H9 (cell line): ENCODE results near the gene CACNA2D3. TPM values are rescaled to one million over a fixed set of nuclear protein-coding genes. Genes with fewer than 3 reads are reported as not detected.

ENCODE experiments used
- DNase-seq: peaks from one replicate; pipeline ENCODE4 v3.0.0-alpha.2; 2017
- H2AFZ ChIP-seq: one replicate; pipeline ENCODE4 v1.6.1; 2013; ENCODE audit warnings: mild to moderate bottlenecking, low read length, control low read depth, moderate library complexity
- H2AK5ac ChIP-seq: 2 replicates; pipeline ENCODE4 v1.6.1; 2013; ENCODE audit warnings: low read length, control low read depth, mixed read lengths; ENCODE audit not compliant: insufficient read length
- H2BK120ac ChIP-seq: one replicate; pipeline ENCODE4 v1.6.1; 2013; ENCODE audit warnings: low read depth, mild to moderate bottlenecking, low read length, control low read depth, inconsistent platforms; ENCODE audit not compliant: poor library complexity, severe bottlenecking
- H2BK12ac ChIP-seq: 2 replicates; pipeline ENCODE4 v1.6.1; 2013; ENCODE audit warnings: low read length, control low read depth, mixed read lengths, low read depth; ENCODE audit not compliant: insufficient read length
- H2BK15ac ChIP-seq: 2 replicates; pipeline ENCODE4 v1.6.1; 2013; ENCODE audit warnings: low read depth, low read length, control low read depth
- H2BK20ac ChIP-seq: one replicate; pipeline ENCODE4 v1.6.1; 2013; ENCODE audit warnings: low read depth, mild to moderate bottlenecking, low read length, control low read depth, inconsistent platforms; ENCODE audit not compliant: poor library complexity, severe bottlenecking
- H2BK5ac ChIP-seq: 2 replicates; pipeline ENCODE4 v1.6.1; 2013; ENCODE audit warnings: low read length, control low read depth, mixed read lengths; ENCODE audit not compliant: insufficient read length
- H3K14ac ChIP-seq: 2 replicates; pipeline ENCODE4 v1.6.1; 2013; ENCODE audit warnings: low read length, control low read depth; ENCODE audit not compliant: insufficient read depth
- H3K18ac ChIP-seq: 2 replicates; pipeline ENCODE4 v1.6.1; 2013; ENCODE audit warnings: low read depth, mild to moderate bottlenecking, mixed read lengths, low read length, control low read depth; ENCODE audit not compliant: insufficient read length
- H3K23ac ChIP-seq: 2 replicates; pipeline ENCODE4 v1.6.1; 2013; ENCODE audit warnings: low read length, control low read depth, mixed read lengths, low read depth; ENCODE audit not compliant: insufficient read length
- H3K23me2 ChIP-seq: 2 replicates; pipeline ENCODE4 v1.6.1; 2013; ENCODE audit warnings: low read depth, mild to moderate bottlenecking, mixed read lengths, low read length, control low read depth; ENCODE audit not compliant: insufficient read length, poor library complexity, severe bottlenecking
- H3K27ac ChIP-seq: 2 replicates; pipeline ENCODE4 v1.5.1; 2013; ENCODE audit warnings: low read length, control low read depth, mixed read lengths, low read depth; ENCODE audit not compliant: insufficient read length
- H3K27me3 ChIP-seq: 2 replicates; pipeline ENCODE4 v1.6.1; 2013; ENCODE audit warnings: low read length, control low read depth, inconsistent platforms; ENCODE audit not compliant: insufficient read depth
- H3K4ac ChIP-seq: 2 replicates; pipeline ENCODE4 v1.6.1; 2013; ENCODE audit warnings: low read depth, mild to moderate bottlenecking, control low read depth, inconsistent platforms, low read length, moderate library complexity
- H3K4me1 ChIP-seq: 2 replicates; pipeline ENCODE4 v1.6.1; 2013; ENCODE audit warnings: low read length, control low read depth, inconsistent platforms; ENCODE audit not compliant: insufficient read depth
- H3K4me2 ChIP-seq: 2 replicates; pipeline ENCODE4 v1.6.1; 2013; ENCODE audit warnings: low read length, control low read depth, mixed read lengths; ENCODE audit not compliant: insufficient read length, insufficient read depth
- H3K56ac ChIP-seq: 2 replicates; pipeline ENCODE4 v1.6.1; 2013; ENCODE audit warnings: low read depth, mild to moderate bottlenecking, mixed read lengths, low read length, control low read depth; ENCODE audit not compliant: insufficient read length
- H3K79me1 ChIP-seq: 2 replicates; pipeline ENCODE4 v1.6.1; 2013; ENCODE audit warnings: low read depth, mild to moderate bottlenecking, moderate library complexity, low read length, control low read depth, inconsistent platforms; ENCODE audit not compliant: insufficient read depth, poor library complexity, severe bottlenecking
- H3K79me2 ChIP-seq: 2 replicates; pipeline ENCODE4 v1.6.1; 2013; ENCODE audit warnings: low read length, control low read depth, inconsistent platforms; ENCODE audit not compliant: insufficient read depth
- H3K9ac ChIP-seq: 2 replicates; pipeline ENCODE4 v1.6.1; 2013; ENCODE audit warnings: low read length, control low read depth, mixed read lengths; ENCODE audit not compliant: insufficient read length; ENCODE audit errors: extremely low read depth
- H3K9me3 ChIP-seq: one replicate; pipeline ENCODE4 v1.6.1; 2013; ENCODE audit warnings: low read depth, low read length, inconsistent platforms; ENCODE audit not compliant: control insufficient read depth
- H3T11ph ChIP-seq: one replicate; pipeline ENCODE4 v1.6.1; 2013; ENCODE audit warnings: mild to moderate bottlenecking, low read length, control low read depth, inconsistent platforms
- H4K20me1 ChIP-seq: one replicate; pipeline ENCODE4 v1.6.1; 2013; ENCODE audit not compliant: control insufficient read depth, insufficient read length, insufficient read depth
- H4K5ac ChIP-seq: 2 replicates; pipeline ENCODE4 v1.6.1; 2013; ENCODE audit warnings: low read depth, mild to moderate bottlenecking, mixed read lengths, low read length, control low read depth; ENCODE audit not compliant: insufficient read length
- H4K8ac ChIP-seq: replicated peaks from 2 replicates; pipeline ENCODE4 v1.6.1; 2013; ENCODE audit warnings: low read length, control low read depth, mixed read lengths, low read depth; ENCODE audit not compliant: insufficient read length
- H4K91ac ChIP-seq: 2 replicates; pipeline ENCODE4 v1.6.1; 2013; ENCODE audit warnings: low read depth, mild to moderate bottlenecking, moderate library complexity, mixed read lengths, low read length, control low read depth; ENCODE audit not compliant: insufficient read length
- H3K27ac Mint-ChIP-seq, 3 experiments: 2 replicates in 2 of 3; 3 replicates in 1 of 3; pipeline ENCODE4 v1.8.0; 2020 to 2021; ENCODE audit warnings: mixed read lengths in 3 of 3, mild to moderate bottlenecking in 1 of 3, moderate library complexity in 1 of 3
- H3K27me3 Mint-ChIP-seq: 2 replicates; pipeline ENCODE4 v1.8.0; 2021; ENCODE audit warnings: low read depth, mild to moderate bottlenecking, moderate library complexity, mixed read lengths
- H3K36me3 Mint-ChIP-seq, 3 experiments: 2 replicates in 2 of 3; 3 replicates in 1 of 3; pipeline ENCODE4 v1.8.0; 2020 to 2021; ENCODE audit warnings: low read depth in 3 of 3, mixed read lengths in 3 of 3; ENCODE audit not compliant: insufficient read depth in 1 of 3
- H3K4me1 Mint-ChIP-seq, 2 experiments: 2 replicates each; pipeline ENCODE4 v1.8.0; 2020; ENCODE audit warnings: mixed read lengths in 2 of 2
- H3K4me3 Mint-ChIP-seq, 2 experiments: 2 replicates in 1 of 2; 3 replicates in 1 of 2; pipeline ENCODE4 v1.8.0; 2020 to 2021; ENCODE audit warnings: mild to moderate bottlenecking in 2 of 2, mixed read lengths in 2 of 2, moderate library complexity in 1 of 2
- H3K9me3 Mint-ChIP-seq, 2 experiments: 2 replicates in 1 of 2; 3 replicates in 1 of 2; pipeline ENCODE4 v1.8.0; 2020; ENCODE audit warnings: mild to moderate bottlenecking in 2 of 2, mixed read lengths in 2 of 2, moderate library complexity in 1 of 2
- CTCF ChIP-seq: fragments of 200-600 bp; sonication (generic); conservative IDR thresholded peaks from 3 replicates; pipeline ENCODE4 v1.8.0; 2021; ENCODE audit warnings: antibody characterized with exemption, mild to moderate bottlenecking
- WGBS: extraction: QIAGEN DNeasy Blood & Tissue Kit; methylation state at CpG from one replicate; pipeline ENCODE4 v1.1.7; 2013; ENCODE audit warnings: missing lambda C conversion rate, low lambda C conversion rate, mixed read lengths; ENCODE audit not compliant: insufficient read length; ENCODE audit errors: extremely low coverage; 5-methylcytosine and 5-hydroxymethylcytosine counted together
- total RNA-seq: library from RNA; stranded (reverse); gene quantifications from 2 replicates; pipeline ENCODE4 v1.2.1, GENCODE V29; 2021

The CACNA2D3 gene
- total RNA-seq, 1 experiment from 2014 or later, result 3.2 TPM

DNA sequence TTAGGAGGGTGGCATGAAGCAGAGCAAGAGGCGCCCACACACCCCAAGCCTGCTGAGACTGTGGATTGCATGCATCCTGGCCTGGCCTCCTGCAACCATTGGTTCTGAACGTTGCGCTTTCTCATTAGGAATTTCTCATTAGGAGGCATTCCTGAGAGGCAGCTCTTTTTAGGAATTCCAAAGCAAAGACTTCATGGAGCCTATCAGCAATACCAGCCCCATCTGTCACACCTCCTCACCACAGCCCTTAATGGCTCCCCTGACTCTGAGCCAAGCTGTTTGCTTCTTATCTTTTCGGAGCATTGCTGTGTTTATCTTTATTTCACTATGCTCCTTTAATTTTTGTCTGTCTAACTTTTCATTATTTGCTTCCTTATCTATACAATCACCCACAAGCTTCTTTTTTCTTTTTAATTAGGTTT, 226.9 kb downstream of the CACNA2D3 start:
- H3K27ac Mint-ChIP-seq, result peak overlapping the region in 1 of 3 experiments; percentile 65; a peak in 4 of 7 replicates
- H3K56ac ChIP-seq, result no peak overlapping the region
- no peak overlapping the region for H2BK12ac ChIP-seq
- no peak for DNase-seq
- no peak overlapping the region for H2BK20ac ChIP-seq
- H3K4ac ChIP-seq, result no peak overlapping the region
- no peaks in the 10 kb centered on the region for H3K36me3 Mint-ChIP-seq
- no peak overlapping the region for H2BK120ac ChIP-seq
- no peak overlapping the region for H3K4me2 ChIP-seq
- no peaks in the 10 kb centered on the region for H3K9me3 ChIP-seq
- no peak overlapping the region for H4K5ac ChIP-seq
- no peak overlapping the region for H2AK5ac ChIP-seq
- H3K4me1 Mint-ChIP-seq, result peaks cover 30 to 37% of the 10 kb centered on the region in 2 experiments
- H3K9ac ChIP-seq, result no peak overlapping the region
- no CpG with 5 or more reads among the region's 4 CpGs for WGBS
- no peak overlapping the region for H2BK5ac ChIP-seq
- H3K9me3 Mint-ChIP-seq, result no peaks in the 10 kb centered on the region; a peak in 2 of 5 replicates
- no peak overlapping the region for H4K8ac ChIP-seq
- H4K91ac ChIP-seq, result no peak overlapping the region
- no peaks in the 10 kb centered on the region for H4K20me1 ChIP-seq
- H3K23me2 ChIP-seq, result no peaks in the 10 kb centered on the region
- no peak overlapping the region for H2BK15ac ChIP-seq
- no peaks in the 10 kb centered on the region for H3K79me1 ChIP-seq
- H3K27me3 Mint-ChIP-seq, result no peaks in the 10 kb centered on the region
- H3K4me1 ChIP-seq, result peaks cover 6% of the 10 kb centered on the region; the same call in 1 of the 2 replicates
- H3K27me3 ChIP-seq, result no peaks in the 10 kb centered on the region
- no peak overlapping the region for H3T11ph ChIP-seq
- no peak overlapping the region for H2AFZ ChIP-seq
- no peak overlapping the region for H3K23ac ChIP-seq
- no peak for TF ChIP-seq CTCF
- H3K27ac ChIP-seq, result no peak overlapping the region
- H3K18ac ChIP-seq, result no peak overlapping the region
- H3K14ac ChIP-seq, result no peak overlapping the region
- no peak overlapping the region for H3K4me3 Mint-ChIP-seq
- H3K79me2 ChIP-seq, result no peaks in the 10 kb centered on the region
